ENCODE results near the gene TAP2. TPM values are rescaled to one million over a fixed set of nuclear protein-coding genes. Genes with fewer than 3 reads are reported as not detected.

Gene TAP2
- total RNA-seq, 4 donors from 2014 or later: 12.3 to 48.2 (median 27.1) TPM

- DNase-seq: no peak
- H3K27me3 ChIP-seq: peaks cover 76% of the 10 kb centered on the region
- in situ Hi-C loops (cut with MboI; ENCODE audit: low pct_ligation_motif_present in 1 of 4, low pct_unique_long_range_greater_than_20kb in 1 of 4, low sequenced_read_pairs in 3 of 4) (loop anchor here in 3 of 4 donors (5.0 to 25.0 kb wide), 4 partner anchors 97 to 557 kb away; no protein-coding TSS in a partner anchor), intact Hi-C loops (cut with DNase I; ENCODE audit: low total_unique reads) (no loop called here)
- no peaks in the 10 kb centered on the region for H3K36me3 ChIP-seq
- no peak overlapping the region for H3K4me3 ChIP-seq
- WGBS, 2 donors (ENCODE audit: low coverage in 1 of 2): 50 to 72% methylated on average over 1 to 2 of the region's 2 CpGs
- H3K4me1 ChIP-seq: peaks cover 0 to 7% (median 2%) of the 10 kb centered on the region in 4 donors
- no peak for TF ChIP-seq CTCF (IDR thresholded peaks at IDR 0.05)
- no peak for TF ChIP-seq EP300 (IDR thresholded peaks at IDR 0.05; ENCODE audit: low read depth)
- peaks cover 0 to 4% of the 10 kb centered on the region in 2 donors for H3K9me3 ChIP-seq
- no peak overlapping the region for H3K27ac ChIP-seq
These were observed 44.0 kb downstream of the TAP2 start for GRCh38 chr6:32794510-32794909.

- DNase-seq: no peak
- no peak for TF ChIP-seq EP300 (IDR thresholded peaks at IDR 0.05; ENCODE audit: low read depth)
- no peak for TF ChIP-seq POLR2A (IDR thresholded peaks at IDR 0.05)
- no peak for TF ChIP-seq CTCF (IDR thresholded peaks at IDR 0.05)
- TF ChIP-seq POLR2AphosphoS5 (IDR thresholded peaks at IDR 0.05): no peak
- Histone ChIP-seq H3K4me1 (peaks cover 0 to 7% (median 2%) of the 10 kb centered on the region in 4 donors), H3K36me3 (no peaks in the 10 kb centered on the region), H3K27ac (no peak overlapping the region), H3K27me3 (peaks cover 65% of the 10 kb centered on the region), H3K9me3 (no peaks in the 10 kb centered on the region), H3K4me3 (no peak overlapping the region)
- in situ Hi-C loops (cut with MboI; ENCODE audit: low pct_ligation_motif_present in 1 of 4, low pct_unique_long_range_greater_than_20kb in 1 of 4, low sequenced_read_pairs in 3 of 4) (loop anchor here in 3 of 4 donors (5.0 to 25.0 kb wide), 4 partner anchors 96 to 556 kb away; no protein-coding TSS in a partner anchor), intact Hi-C loops (cut with DNase I; ENCODE audit: low total_unique reads) (no loop called here)
- 53 to 61% methylated on average over 3 of the region's 3 CpGs for WGBS, 2 donors (ENCODE audit: low coverage in 1 of 2)
These were observed 45.6 kb downstream of the TAP2 start for GRCh38 chr6:32792901-32793435.

- TF ChIP-seq POLR2AphosphoS5 (IDR thresholded peaks at IDR 0.05): no peak
- no peak for TF ChIP-seq POLR2A (IDR thresholded peaks at IDR 0.05)
- no peak for TF ChIP-seq EP300 (IDR thresholded peaks at IDR 0.05; ENCODE audit: low read depth)
- no peak for TF ChIP-seq CTCF (IDR thresholded peaks at IDR 0.05)
- no peaks in the 10 kb centered on the region for H3K36me3 ChIP-seq
- in situ Hi-C loops (cut with MboI; ENCODE audit: low pct_ligation_motif_present in 1 of 4, low pct_unique_long_range_greater_than_20kb in 1 of 4, low sequenced_read_pairs in 3 of 4) (loop anchor here in 3 of 4 donors (5.0 to 25.0 kb wide), 4 partner anchors 93 to 553 kb away; no protein-coding TSS in a partner anchor), intact Hi-C loops (cut with DNase I; ENCODE audit: low total_unique reads) (no loop called here)
- no peak overlapping the region for H3K27ac ChIP-seq
- no peaks in the 10 kb centered on the region for H3K9me3 ChIP-seq
- H3K27me3 ChIP-seq: peaks cover 69% of the 10 kb centered on the region
- 42 to 65% methylated on average over 2 of the region's 2 CpGs for WGBS, 2 donors (ENCODE audit: low coverage in 1 of 2)
- DNase-seq: no peak
- H3K4me3 ChIP-seq: no peak overlapping the region
- H3K4me1 ChIP-seq: peaks cover 0 to 4% (median 0%) of the 10 kb centered on the region in 4 donors
These were observed 48.2 kb downstream of the TAP2 start for GRCh38 chr6:32790306-32790705.

Other genes with a start within 250 kb of the TAP2 start
- 10 to 100 TPM in 3 of 4 donors, 1 to 10 TPM in 1; 7.9 to 23.8 (median 12.6) TPM for gene HLA-DRB1, start 248.9 kb downstream of the TAP2 start, total RNA-seq
- 1 to 10 TPM in 2 of 4 donors, under 1 TPM in 1, not detected in 1; 0.41 to 4.5 (median 3.2) TPM for gene HLA-DQA1, start 201.3 kb downstream of the TAP2 start, total RNA-seq
- 1 to 10 TPM in 2 of 4 donors, under 1 TPM in 1, not detected in 1; 0.14 to 1.9 (median 1.1) TPM for gene HLA-DQB1, start 172.1 kb downstream of the TAP2 start, total RNA-seq
- gene HLA-DQA2, start 97.3 kb downstream of the TAP2 start, total RNA-seq: 1 to 10 TPM in 1 of 4 donors, not detected in 3; 2.7 TPM
- under 1 TPM in 2 of 4 donors, not detected in 2; 0.27 to 0.32 TPM for gene HLA-DQB2, start 75.2 kb downstream of the TAP2 start, total RNA-seq
- 1 to 10 TPM in 1 of 4 donors, not detected in 3; 5.7 TPM for gene HLA-DOB, start 21.7 kb downstream of the TAP2 start, total RNA-seq
- gene PSMB8, start 5.3 kb upstream of the TAP2 start, total RNA-seq: 10 to 100 TPM in 3 of 4 donors, 1 to 10 TPM in 1; 9.4 to 95.2 (median 72.6) TPM
- gene TAP1, start 15.0 kb upstream of the TAP2 start, total RNA-seq: 10 to 100 TPM; 63.2 to 87.9 (median 75.3) TPM
- gene PSMB9, start 15.5 kb upstream of the TAP2 start, total RNA-seq: 10 to 100 TPM; 14.6 to 44.1 (median 32.9) TPM
- 10 to 100 TPM in 2 of 4 donors, 1 to 10 TPM in 2; 1.8 to 20.8 (median 13.2) TPM for gene HLA-DMB, start 102.3 kb upstream of the TAP2 start, total RNA-seq
- gene HLA-DMA, start 114.4 kb upstream of the TAP2 start, total RNA-seq: 10 to 100 TPM in 3 of 4 donors, 1 to 10 TPM in 1; 1.4 to 40.4 (median 20.8) TPM
- 100 to 1,000 TPM; 116 to 612 (median 238) TPM for gene BRD2, start 129.9 kb upstream of the TAP2 start, total RNA-seq
- 1 to 10 TPM in 3 of 4 donors, under 1 TPM in 1; 0.82 to 7.9 (median 2.6) TPM for gene HLA-DOA, start 170.9 kb upstream of the TAP2 start, total RNA-seq
- gene HLA-DPA1, start 234.9 kb upstream of the TAP2 start, total RNA-seq: 10 to 100 TPM in 3 of 4 donors, 1 to 10 TPM in 1; 2.2 to 77.8 (median 28.7) TPM
- 10 to 100 TPM in 3 of 4 donors, 1 to 10 TPM in 1; 10.0 to 68.0 (median 40.4) TPM for gene HLA-DPB1, start 237.3 kb upstream of the TAP2 start, total RNA-seq